Vagina (tissue), 2 donors: ENCODE measurements around the gene FCGBP. TPM values are rescaled to one million over a fixed set of nuclear protein-coding genes. Genes with fewer than 3 reads are reported as not detected.

Source experiments
- DNase-seq, 2 donors: peaks; one replicate each; pipeline ENCODE4 v3.0.0-alpha.2; 2017; ENCODE audit errors: extremely low spot score in 2 of 2
- H3K27ac ChIP-seq: fragments of 200-600 bp; sonication (generic); one replicate; pipeline ENCODE4 v1.5.1; 2019
- H3K27me3 ChIP-seq: fragments of 200-600 bp; sonication (generic); one replicate; pipeline ENCODE4 v1.5.1; 2019
- H3K36me3 ChIP-seq, 2 donors: fragments of 200-600 bp; sonication (generic); one replicate each; pipeline ENCODE4 v1.5.1; 2017 to 2019
- H3K4me1 ChIP-seq: fragments of 200-600 bp; sonication (generic); one replicate; pipeline ENCODE4 v1.5.1; 2019
- H3K4me3 ChIP-seq, 2 donors: fragments of 200-600 bp; sonication (generic); 1 replicate in 1 of 2; 2 replicates in 1 of 2; pipeline ENCODE4 v1.5.1; 2016 to 2019
- H3K9me3 ChIP-seq: fragments of 200-600 bp; sonication (generic); one replicate; pipeline ENCODE4 v1.5.1; 2019
- POLR2A ChIP-seq, 2 donors: fragments of 450-650 bp; IDR thresholded peaks; one replicate each; pipeline ENCODE4 v1.6.1; 2017; ENCODE audit warnings: antibody characterized with exemption in 2 of 2, mild to moderate bottlenecking in 2 of 2, moderate library complexity in 2 of 2
- POLR2AphosphoS5 ChIP-seq, 2 donors: sonication (generic); formaldehyde crosslinking; IDR thresholded peaks; one replicate each; pipeline ENCODE4 v1.9.0; 2017; ENCODE audit warnings: antibody characterized with exemption in 2 of 2, mild to moderate bottlenecking in 2 of 2, low read depth in 1 of 2; ENCODE audit not compliant: insufficient read depth in 1 of 2
- intact Hi-C: fragments of 100-400 bp; cut with DNase I; formaldehyde crosslinking; loops from one replicate; pipeline ENCODE4 v1.15.1; 2023
- total RNA-seq: library from RNA; depleted of rRNA; stranded (reverse); fragments of >200 nt; gene quantifications from one replicate; pipeline ENCODE4 v1.2.3, GENCODE V29; 2016
- TF ChIP-seq, protein P1 (sequence below), 3 experiments: fragments of 450-650 bp in 2 of 3; fragments of 200-600 bp in 1 of 3; sonication (generic) in 1 of 3; IDR thresholded peaks; one replicate each; pipeline ENCODE4 v1.5.1; 2017 to 2019; ENCODE audit warnings: antibody characterized with exemption in 3 of 3, mild to moderate bottlenecking in 2 of 3, moderate library complexity in 2 of 3

The FCGBP gene
- total RNA-seq, 1 donor from 2014 or later, result 31.7 TPM

DNA sequence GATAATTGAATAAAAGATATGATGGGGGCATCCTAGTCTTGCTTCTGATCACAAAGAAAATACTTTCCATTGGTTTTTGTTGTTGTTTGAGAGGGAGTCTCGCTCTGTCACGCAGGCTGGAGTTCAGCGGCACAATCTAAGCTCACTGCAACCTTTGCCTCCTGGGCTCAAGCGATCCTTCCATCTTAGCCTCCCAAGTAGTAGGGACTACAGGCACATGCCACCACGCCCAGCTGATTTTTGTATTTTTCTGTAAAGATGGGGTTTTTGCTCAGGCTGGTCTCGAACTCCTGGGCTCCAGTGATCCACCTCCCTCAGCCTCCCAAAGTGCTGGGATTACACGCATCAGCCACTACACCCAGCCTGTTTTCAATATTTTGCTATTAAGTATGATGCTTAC is 19.5 kb upstream of the FCGBP start:
- Histone ChIP-seq H3K4me1 (no peaks in the 10 kb centered on the region), H3K27ac (no peak overlapping the region), H3K27me3 (no peaks in the 10 kb centered on the region), H3K36me3 (no peaks in the 10 kb centered on the region), H3K9me3 (no peaks in the 10 kb centered on the region), H3K4me3 (no peak overlapping the region)
- DNase-seq, result no peak
- intact Hi-C loops, result no loop called here
- TF ChIP-seq, protein P1, sequence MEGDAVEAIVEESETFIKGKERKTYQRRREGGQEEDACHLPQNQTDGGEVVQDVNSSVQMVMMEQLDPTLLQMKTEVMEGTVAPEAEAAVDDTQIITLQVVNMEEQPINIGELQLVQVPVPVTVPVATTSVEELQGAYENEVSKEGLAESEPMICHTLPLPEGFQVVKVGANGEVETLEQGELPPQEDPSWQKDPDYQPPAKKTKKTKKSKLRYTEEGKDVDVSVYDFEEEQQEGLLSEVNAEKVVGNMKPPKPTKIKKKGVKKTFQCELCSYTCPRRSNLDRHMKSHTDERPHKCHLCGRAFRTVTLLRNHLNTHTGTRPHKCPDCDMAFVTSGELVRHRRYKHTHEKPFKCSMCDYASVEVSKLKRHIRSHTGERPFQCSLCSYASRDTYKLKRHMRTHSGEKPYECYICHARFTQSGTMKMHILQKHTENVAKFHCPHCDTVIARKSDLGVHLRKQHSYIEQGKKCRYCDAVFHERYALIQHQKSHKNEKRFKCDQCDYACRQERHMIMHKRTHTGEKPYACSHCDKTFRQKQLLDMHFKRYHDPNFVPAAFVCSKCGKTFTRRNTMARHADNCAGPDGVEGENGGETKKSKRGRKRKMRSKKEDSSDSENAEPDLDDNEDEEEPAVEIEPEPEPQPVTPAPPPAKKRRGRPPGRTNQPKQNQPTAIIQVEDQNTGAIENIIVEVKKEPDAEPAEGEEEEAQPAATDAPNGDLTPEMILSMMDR (IDR thresholded peaks at IDR 0.05), result no peak

DNA sequence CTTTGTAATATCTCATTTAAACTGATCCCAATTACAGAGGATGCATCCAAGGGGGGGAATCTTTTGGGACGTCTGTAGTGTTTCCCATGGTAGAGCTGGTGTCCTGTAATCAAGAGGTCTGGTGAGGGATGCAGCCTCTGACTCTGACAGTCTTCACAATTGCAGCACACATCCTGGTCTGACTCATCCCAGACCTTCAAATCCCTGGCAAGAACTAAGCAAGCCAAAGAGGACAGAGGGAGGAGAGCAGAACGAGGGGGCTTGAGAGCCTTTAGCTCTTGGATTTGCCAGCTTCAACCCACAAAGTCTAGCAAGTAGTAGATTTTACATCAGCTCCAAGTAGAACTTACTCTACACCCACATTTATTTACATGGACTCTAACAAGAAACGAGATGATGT is 17.3 kb upstream of the FCGBP start:
- DNase-seq, result no peak

DNA sequence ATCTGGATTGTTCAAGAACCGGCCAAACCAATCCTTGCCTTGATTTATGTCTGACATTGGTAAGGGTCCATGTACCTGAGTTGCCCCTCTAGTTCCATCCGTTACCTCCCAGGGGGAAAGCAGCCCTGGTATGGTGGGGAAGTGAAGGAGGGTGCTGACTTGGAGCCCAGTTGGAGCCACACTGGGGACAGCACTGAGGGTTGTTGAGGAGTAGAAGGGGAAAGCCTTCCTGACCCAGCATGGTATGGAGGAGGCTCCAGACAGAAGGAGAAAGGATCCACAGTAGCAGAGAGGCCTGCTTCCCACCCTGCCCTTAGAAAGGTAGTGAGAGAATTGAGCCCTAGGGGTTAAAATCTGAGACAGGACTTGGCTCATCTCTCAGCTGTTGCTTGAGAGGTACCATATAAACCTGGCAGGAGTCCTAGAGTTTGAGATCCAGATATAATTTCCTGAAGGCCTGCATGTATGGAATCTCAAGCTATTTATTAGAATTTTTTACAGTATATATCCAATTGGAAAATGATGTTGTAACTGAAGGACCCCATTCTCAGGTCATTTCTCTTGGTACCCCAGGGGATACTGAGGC is 16.7 kb upstream of the FCGBP start:
- Histone ChIP-seq H3K27me3 (no peaks in the 10 kb centered on the region), H3K4me1 (no peaks in the 10 kb centered on the region), H3K4me3 (no peak overlapping the region), H3K9me3 (no peaks in the 10 kb centered on the region), H3K27ac (no peak overlapping the region), H3K36me3 (no peaks in the 10 kb centered on the region)
- no peak for TF ChIP-seq POLR2AphosphoS5 (IDR thresholded peaks at IDR 0.05; ENCODE audit: insufficient read depth in 1 of 2, low read depth in 1 of 2)
- intact Hi-C loops, result no loop called here
- no peak for DNase-seq

More for the DNA sequence above, 17.3 kb upstream of the FCGBP start:
- TF ChIP-seq, protein P1 (IDR thresholded peaks at IDR 0.05), result no peak
- TF ChIP-seq POLR2A (IDR thresholded peaks at IDR 0.05) (no peak), POLR2AphosphoS5 (IDR thresholded peaks at IDR 0.05; ENCODE audit: insufficient read depth in 1 of 2, low read depth in 1 of 2) (no peak)
- H3K4me1 ChIP-seq, result no peaks in the 10 kb centered on the region
- H3K27me3 ChIP-seq, result no peaks in the 10 kb centered on the region
- no peak overlapping the region for H3K27ac ChIP-seq
- H3K36me3 ChIP-seq, result no peaks in the 10 kb centered on the region
- intact Hi-C loops, result no loop called here
- H3K4me3 ChIP-seq, result no peak overlapping the region
- H3K9me3 ChIP-seq, result no peaks in the 10 kb centered on the region

DNA sequence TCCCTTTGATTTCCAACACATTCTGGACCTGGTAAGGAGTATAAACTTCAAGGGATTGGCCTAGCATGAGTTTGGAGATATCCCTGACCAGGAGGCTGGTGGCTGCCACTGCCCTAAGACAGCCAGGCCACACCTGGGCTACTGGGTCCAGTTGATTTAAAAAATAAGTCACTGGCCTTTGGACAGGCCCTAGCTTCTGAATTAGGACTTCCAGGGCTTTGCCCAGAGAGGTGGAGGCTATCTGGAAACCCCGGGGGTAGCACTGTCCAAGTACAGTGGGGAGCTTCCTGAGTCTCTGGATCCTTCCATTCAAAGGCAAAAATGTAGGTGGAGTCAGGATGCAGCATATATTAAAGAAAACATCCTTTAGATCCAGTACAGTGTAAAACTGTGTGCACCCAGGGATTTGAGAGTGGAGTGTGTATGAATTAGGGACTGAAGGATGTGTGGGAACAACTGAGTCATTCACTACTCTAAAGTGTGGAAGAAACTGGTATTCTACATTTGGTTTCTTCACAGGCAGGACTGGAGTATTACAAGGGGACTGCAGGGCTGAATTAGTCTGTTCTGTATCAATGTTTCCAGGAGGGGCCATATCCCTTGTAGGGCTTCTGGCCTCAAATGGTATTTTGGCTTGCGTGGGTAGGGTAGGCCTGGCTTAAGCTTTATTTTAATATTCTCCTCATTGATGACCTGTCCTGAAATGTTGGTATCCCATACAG is 14.8 kb upstream of the FCGBP start:
- no peaks in the 10 kb centered on the region for H3K27me3 ChIP-seq
- DNase-seq, result no peak
- no peaks in the 10 kb centered on the region for H3K9me3 ChIP-seq
- H3K27ac ChIP-seq, result no peak overlapping the region
- no peak overlapping the region for H3K4me3 ChIP-seq
- TF ChIP-seq, protein P1 (IDR thresholded peaks at IDR 0.05), result no peak
- TF ChIP-seq POLR2AphosphoS5 (IDR thresholded peaks at IDR 0.05; ENCODE audit: insufficient read depth in 1 of 2, low read depth in 1 of 2), result no peak
- no peak for TF ChIP-seq POLR2A (IDR thresholded peaks at IDR 0.05)
- no peaks in the 10 kb centered on the region for H3K4me1 ChIP-seq
- intact Hi-C loops, result no loop called here
- no peaks in the 10 kb centered on the region for H3K36me3 ChIP-seq

DNA sequence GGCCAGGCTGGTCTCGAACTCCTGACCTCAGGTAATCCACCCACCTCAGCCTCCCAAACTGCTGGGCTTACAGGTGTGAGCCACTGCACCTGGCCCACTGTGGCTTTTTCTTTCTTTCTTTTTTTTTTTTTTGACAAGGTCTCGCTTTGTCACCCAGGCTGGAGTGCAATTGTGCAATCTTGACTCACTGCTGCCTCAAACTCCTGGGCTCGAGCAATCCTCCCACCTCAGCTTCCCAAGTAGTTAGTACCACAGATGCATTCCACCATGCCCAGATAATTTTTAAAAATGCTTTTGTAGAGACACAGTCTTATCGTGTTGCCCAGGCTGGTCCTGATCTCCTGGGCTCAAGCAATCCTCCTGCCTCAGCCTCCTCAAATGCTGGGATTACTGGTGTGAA is 12.1 kb upstream of the FCGBP start:
- no peak for TF ChIP-seq POLR2A (IDR thresholded peaks at IDR 0.05)
- TF ChIP-seq POLR2AphosphoS5 (IDR thresholded peaks at IDR 0.05; ENCODE audit: insufficient read depth in 1 of 2, low read depth in 1 of 2), result no peak
- TF ChIP-seq, protein P1 (IDR thresholded peaks at IDR 0.05), result no peak
- no peaks in the 10 kb centered on the region for H3K27me3 ChIP-seq
- intact Hi-C loops, result no loop called here
- DNase-seq, result no peak
- H3K36me3 ChIP-seq, result no peaks in the 10 kb centered on the region
- H3K9me3 ChIP-seq, result no peaks in the 10 kb centered on the region
- no peaks in the 10 kb centered on the region for H3K4me1 ChIP-seq
- H3K4me3 ChIP-seq, result no peak overlapping the region
- no peak overlapping the region for H3K27ac ChIP-seq
